GM21619 (cell line): ENCODE data around the gene PDHB.

Source experiments
- ATAC-seq: cut with Tn5 transposase; IDR thresholded peaks from one replicate; pipeline ENCODE4 v1.9.1; 2021; ENCODE audit not compliant: unreplicated experiment

The PDHB gene

GRCh38 chr3:58433400-58434167, at the start of gene PDHB:
Gene PDHB, minus strand, starts transcription at chr3:58433832. Its CDS starts 23 bp downstream, at chr3:58433809.
- peak; percentile 90 for ATAC-seq

DNA sequence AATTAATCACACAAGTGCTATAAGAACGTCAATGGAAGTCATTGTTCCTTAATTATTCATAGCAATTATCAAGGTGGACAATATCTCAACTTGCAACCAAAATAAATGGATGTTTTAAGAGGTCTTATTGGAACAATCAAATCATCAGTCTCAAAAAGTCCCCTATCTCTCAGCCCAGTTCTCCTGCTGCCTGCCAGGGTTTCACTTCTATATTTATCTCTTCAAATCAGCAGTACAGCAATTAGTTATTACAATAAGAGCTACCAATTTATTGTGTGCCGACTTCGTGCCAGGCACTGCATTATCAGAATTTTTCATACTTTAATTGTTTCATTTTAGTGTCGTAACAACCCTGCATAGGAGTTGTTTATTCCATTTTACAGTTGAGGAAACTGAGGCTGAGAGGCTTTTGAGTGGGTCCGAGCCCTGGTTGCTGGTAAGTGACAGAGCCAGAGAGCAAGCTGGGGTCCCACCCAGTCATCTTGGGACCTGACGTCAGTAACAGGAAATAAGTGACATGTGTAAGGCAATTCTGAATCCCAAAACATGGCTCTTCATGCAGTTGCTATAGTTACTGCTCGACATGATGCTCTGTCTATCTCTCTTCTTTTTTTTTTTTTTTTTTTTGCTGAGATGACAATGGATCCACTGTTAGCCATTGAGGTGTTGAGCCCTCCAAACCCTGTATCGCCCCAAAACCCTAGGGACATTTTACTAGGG, 49.4 kb upstream of the PDHB start:
- no peak for ATAC-seq

- ATAC-seq: no peak
Measured at GRCh38 chr3:58480309-58480708, 46.7 kb upstream of the PDHB start.

GRCh38 chr3:58478781-58479180, 45.1 kb upstream of the PDHB start:
- ATAC-seq: no peak

GRCh38 chr3:58474967-58475578, 41.4 kb upstream of the PDHB start:
- no peak for ATAC-seq

- ATAC-seq: no peak
Measured at GRCh38 chr3:58474348-58474911, 40.8 kb upstream of the PDHB start.

DNA sequence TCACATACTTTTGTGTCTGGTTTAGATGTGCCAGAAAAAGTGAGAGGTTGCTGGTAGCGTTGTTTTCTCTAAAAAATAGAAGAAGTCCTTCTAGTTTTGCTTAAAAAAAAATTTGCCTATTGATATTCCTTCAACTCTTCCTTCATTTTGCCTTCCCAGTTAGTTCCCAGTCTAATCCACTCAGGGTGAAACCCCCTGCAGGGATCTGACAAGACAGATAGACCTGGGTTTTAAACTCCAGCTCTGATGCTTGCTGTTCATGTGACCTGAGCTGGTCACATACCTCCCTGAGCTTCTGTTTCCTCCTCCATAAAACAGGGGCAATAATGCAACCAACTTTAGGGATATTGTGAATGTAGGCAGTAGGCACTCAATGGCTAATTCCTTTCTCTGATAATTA, 39.6 kb upstream of the PDHB start:
- no peak for ATAC-seq

- no peak for ATAC-seq
Measured at GRCh38 chr3:58471025-58471887, 37.6 kb upstream of the PDHB start.

- ATAC-seq: no peak
Measured at GRCh38 chr3:58470363-58471024, 36.9 kb upstream of the PDHB start.

- no peak for ATAC-seq
Measured at GRCh38 chr3:58469096-58469495, 35.5 kb upstream of the PDHB start.

DNA sequence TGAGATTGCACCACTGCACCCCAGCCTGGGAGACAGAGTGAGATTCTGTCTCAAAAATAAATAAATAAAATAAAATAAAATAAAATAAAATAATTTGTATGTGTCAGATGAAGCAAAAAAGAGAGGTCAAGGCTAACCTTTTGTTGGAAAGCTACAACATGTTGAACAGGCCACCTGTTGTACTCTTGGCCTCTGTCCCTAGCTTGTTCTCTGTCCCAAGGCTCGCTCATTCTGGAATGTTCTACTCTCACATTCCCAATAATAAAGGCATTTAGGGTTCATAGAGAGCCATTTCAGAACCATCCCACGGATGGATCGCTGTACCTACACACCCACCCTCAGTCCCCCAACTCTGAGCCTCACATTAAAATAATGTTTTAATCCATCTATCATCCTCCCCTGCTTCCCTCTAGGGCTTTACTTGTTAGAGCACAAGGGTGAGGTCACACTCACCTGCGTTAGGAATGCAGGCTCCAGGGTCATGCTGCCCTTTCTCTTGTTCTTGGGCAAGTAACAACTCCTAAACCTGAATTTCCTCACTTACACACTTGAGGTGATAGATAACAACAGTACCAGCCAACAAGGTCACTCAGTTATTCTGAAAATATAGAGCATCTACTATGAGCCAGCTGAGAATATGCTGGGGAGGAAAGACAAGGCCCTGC, 33.4 kb upstream of the PDHB start:
- ATAC-seq: no peak

DNA sequence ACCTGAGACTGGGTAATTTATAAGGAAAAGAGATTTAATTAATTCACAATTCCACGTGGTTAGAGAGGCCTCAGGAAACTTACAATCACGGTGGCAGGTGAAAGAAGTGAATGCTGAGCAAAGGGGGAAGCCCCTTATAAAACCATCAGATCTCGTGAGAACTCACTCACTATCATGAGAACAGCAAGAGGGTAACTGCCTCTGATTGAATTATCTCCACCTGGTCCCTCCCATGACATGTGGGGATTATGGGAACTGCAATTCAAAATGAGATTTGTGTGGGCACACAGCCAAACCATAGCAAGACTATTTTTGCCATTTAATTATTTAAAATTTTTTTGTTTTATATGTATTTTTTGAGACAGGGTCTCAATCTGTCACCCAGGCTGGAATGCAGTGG, 31.2 kb upstream of the PDHB start:
- no peak for ATAC-seq

- no peak for ATAC-seq
Measured at GRCh38 chr3:58463942-58464271, 30.3 kb upstream of the PDHB start.

- ATAC-seq: peak; percentile 89
Measured at GRCh38 chr3:58463181-58463941, 29.7 kb upstream of the PDHB start.

GRCh38 chr3:58462829-58463180, 29.2 kb upstream of the PDHB start:
- ATAC-seq: no peak

DNA sequence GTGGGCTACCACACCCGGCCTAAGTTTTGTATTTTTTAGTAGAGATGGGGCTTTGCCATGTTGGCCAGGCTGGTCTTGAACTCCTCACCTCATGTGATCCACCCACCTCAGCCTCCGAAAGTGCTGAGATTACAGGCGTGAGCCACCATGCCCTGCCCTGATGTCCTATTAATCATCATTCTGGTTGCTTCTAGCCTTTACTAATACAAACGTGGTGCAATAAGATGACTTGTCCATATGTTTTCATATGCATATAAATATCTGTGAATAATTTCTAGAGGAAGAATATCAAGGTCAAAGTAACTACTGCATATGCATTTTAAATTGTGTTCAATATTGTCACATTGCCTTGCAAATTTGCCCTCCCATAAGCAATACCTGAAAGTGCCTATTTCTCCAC, 25.5 kb upstream of the PDHB start:
- no peak for ATAC-seq

DNA sequence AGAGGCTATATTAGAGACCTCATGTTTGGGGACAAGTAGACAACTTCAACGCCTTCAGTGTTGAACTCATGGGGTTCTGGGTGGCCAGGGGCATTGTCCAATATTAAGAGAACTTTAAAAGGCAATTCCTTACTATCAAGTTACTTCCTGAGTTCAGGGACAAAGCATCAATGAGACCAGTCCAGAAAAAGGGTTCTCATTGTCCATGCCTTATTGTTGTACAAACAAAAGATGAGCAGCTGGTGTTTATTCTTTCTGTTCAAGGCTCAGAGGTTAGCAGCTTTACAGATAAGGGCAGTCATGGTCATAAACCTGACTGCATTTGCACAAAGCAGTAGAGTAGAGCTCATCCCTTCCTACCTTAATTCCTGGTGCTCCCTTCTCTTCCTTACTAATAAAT, 18.5 kb upstream of the PDHB start:
- no peak for ATAC-seq

DNA sequence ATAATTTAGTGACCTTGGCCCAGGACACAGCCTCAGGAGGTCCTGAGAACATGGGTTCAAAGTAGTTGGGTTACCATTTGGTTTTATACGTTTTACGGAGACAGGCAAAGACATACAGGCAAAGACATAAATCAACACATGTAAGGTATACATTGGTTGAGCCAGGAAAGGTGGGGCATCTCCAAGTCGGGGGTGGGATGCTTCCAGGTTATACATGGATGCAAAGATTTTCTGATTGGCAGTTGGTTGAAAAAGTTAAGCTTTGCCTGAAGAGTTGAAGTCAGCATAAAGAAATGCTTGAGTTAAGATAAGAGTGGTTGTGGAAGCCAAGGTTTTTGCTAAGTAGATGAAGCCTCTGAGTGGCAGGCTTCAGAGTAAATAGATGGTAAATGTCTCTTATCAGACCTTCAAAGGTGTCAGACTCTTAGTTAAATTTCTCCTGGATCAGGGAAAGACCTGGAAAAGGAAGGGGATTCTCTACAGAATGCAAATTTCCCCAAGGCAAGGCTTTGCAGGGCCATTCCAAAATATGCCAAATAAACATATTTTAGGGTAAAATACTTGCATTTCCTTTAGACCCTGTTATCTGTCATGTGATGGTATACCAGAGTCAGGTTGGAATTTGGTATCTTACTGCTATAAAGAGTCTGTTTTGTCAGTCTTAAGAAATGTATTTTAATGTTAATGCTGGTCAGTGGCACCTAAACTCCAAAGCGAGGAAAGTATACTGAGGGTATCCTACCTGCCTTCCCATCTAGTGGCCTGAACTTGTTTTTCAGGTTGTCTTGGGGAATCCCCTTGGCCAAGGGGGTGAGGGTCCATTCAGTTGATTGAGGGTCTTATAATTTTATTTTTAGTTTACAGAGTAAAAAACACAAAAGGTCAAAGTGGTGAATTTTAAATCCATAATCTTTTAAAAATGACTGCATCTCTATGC, 8.2 kb upstream of the PDHB start:
- no peak for ATAC-seq
